ENCODE data around the gene RIBC2.
"Not testable (repeated sequence)": the region's sequence is repeated elsewhere in the genome, so short reads cannot be mapped to it uniquely, and the experiment has no call there.

Gene RIBC2

GRCh38 chr22:45425531-45426265 lies 12.2 kb downstream of the RIBC2 start:
- no peak for DNase-seq

- DNase-seq, result no peak
Measured at GRCh38 chr22:45426387-45426786, 12.9 kb downstream of the RIBC2 start.

GRCh38 chr22:45427114-45427513 lies 13.6 kb downstream of the RIBC2 start:
- no peak for DNase-seq

GRCh38 chr22:45428391-45429385 lies 15.2 kb downstream of the RIBC2 start:
- no peak for DNase-seq

GRCh38 chr22:45429424-45429823 lies 15.9 kb downstream of the RIBC2 start:
- no peak for DNase-seq

GRCh38 chr22:45429981-45430775 lies 16.7 kb downstream of the RIBC2 start:
- DNase-seq, result no peak

GRCh38 chr22:45430871-45431270 lies 17.4 kb downstream of the RIBC2 start:
- no peak for DNase-seq

- no peak for DNase-seq
Measured at GRCh38 chr22:45434981-45435380, 21.5 kb downstream of the RIBC2 start.

GRCh38 chr22:45435544-45436139 lies 22.1 kb downstream of the RIBC2 start:
- DNase-seq, result peak; percentile 83 to 86

GRCh38 chr22:45436871-45437517 lies 23.5 kb downstream of the RIBC2 start:
- DNase-seq, result not testable (repeated sequence)

- no peak for DNase-seq
Measured at GRCh38 chr22:45438336-45438735, 24.8 kb downstream of the RIBC2 start.

- not testable (repeated sequence) for DNase-seq
Measured at GRCh38 chr22:45440688-45441087, 27.2 kb downstream of the RIBC2 start.

GRCh38 chr22:45441138-45441537 lies 27.6 kb downstream of the RIBC2 start:
- peak; percentile 18 to 21 for DNase-seq

GRCh38 chr22:45442116-45442515 lies 28.6 kb downstream of the RIBC2 start:
- DNase-seq, result no peak

GRCh38 chr22:45444168-45444567 lies 30.7 kb downstream of the RIBC2 start:
- no peak for DNase-seq

GRCh38 chr22:45445031-45445710 lies 31.7 kb downstream of the RIBC2 start:
- DNase-seq, result no peak

GRCh38 chr22:45446216-45446615 lies 32.7 kb downstream of the RIBC2 start:
- DNase-seq, result no peak

GRCh38 chr22:45447596-45447995 lies 34.1 kb downstream of the RIBC2 start:
- not testable (repeated sequence) for DNase-seq

GRCh38 chr22:45448431-45448830 lies 34.9 kb downstream of the RIBC2 start:
- DNase-seq, result no peak

GRCh38 chr22:45449442-45449841 lies 35.9 kb downstream of the RIBC2 start:
- DNase-seq, result not testable (repeated sequence)

- DNase-seq, result no peak
Measured at GRCh38 chr22:45450101-45450785, 36.8 kb downstream of the RIBC2 start.
